ENCODE data around the gene STC2. TPM values are rescaled to one million over a fixed set of nuclear protein-coding genes. Genes with fewer than 3 reads are reported as not detected.

The STC2 gene
- total RNA-seq, 1 experiment from 2014 or later = 224 TPM

DNA sequence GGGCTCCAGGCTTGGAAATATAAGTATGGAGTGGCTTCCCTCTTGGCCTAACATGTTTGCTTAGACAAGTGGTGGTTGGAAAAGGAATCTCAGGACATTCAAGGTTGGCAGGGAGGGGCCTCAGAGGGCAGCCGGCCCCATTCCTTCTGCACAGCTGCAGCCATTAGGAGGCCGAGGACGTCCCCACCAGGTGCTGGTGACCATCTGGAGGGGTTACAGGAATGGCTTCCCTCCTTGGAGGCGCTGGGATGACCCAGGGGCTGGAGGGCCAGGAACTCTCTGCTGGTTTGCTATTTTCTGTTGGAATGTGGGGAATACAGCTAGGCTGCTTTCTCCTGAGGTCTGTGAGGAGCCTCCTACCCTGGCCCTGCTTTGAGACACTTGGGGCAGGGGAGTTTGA lies 18.5 kb downstream of the STC2 start:
- intact Hi-C loops (cut with micrococcal nuclease; ENCODE audit: unreplicated experiment) = no loop called here
- Histone ChIP-seq H3K4me3 (ENCODE audit: low read depth, low read length) (no peak overlapping the region), H3K9me3 (peaks cover 12% of the 10 kb centered on the region; the same call in 1 of the 2 replicates), H3K4me1 (peaks cover 2% of the 10 kb centered on the region; the same call in 1 of the 2 replicates), H3K36me3 (ENCODE audit: control insufficient read depth, insufficient read depth, low read length) (no peaks in the 10 kb centered on the region), H3K27me3 (replicated peaks; ENCODE audit: control insufficient read depth, insufficient read depth, low read length) (no peaks in the 10 kb centered on the region)
- no TSS peak for BruUV-seq (replicated peaks)
- Mint-ChIP-seq H3K27me3 (ENCODE audit: insufficient read depth, unreplicated experiment) (no peaks in the 10 kb centered on the region), H3K36me3 (ENCODE audit: insufficient read depth, unreplicated experiment) (peaks cover 28% of the 10 kb centered on the region), H3K9me3 (ENCODE audit: unreplicated experiment) (peaks cover 10% of the 10 kb centered on the region), H3K4me3 (ENCODE audit: unreplicated experiment) (no peak overlapping the region), H3K27ac (ENCODE audit: unreplicated experiment) (no peak overlapping the region), H3K4me1 (ENCODE audit: low read depth, unreplicated experiment) (no peaks in the 10 kb centered on the region)
- CTCF ChIA-PET = no interaction called here
- TF ChIP-seq, protein P1, sequence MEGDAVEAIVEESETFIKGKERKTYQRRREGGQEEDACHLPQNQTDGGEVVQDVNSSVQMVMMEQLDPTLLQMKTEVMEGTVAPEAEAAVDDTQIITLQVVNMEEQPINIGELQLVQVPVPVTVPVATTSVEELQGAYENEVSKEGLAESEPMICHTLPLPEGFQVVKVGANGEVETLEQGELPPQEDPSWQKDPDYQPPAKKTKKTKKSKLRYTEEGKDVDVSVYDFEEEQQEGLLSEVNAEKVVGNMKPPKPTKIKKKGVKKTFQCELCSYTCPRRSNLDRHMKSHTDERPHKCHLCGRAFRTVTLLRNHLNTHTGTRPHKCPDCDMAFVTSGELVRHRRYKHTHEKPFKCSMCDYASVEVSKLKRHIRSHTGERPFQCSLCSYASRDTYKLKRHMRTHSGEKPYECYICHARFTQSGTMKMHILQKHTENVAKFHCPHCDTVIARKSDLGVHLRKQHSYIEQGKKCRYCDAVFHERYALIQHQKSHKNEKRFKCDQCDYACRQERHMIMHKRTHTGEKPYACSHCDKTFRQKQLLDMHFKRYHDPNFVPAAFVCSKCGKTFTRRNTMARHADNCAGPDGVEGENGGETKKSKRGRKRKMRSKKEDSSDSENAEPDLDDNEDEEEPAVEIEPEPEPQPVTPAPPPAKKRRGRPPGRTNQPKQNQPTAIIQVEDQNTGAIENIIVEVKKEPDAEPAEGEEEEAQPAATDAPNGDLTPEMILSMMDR (IDR thresholded peaks at IDR 0.05; ENCODE audit: insufficient read depth in 1 of 2, low read depth in 1 of 2, low read length in 1 of 2, severe bottlenecking in 1 of 2, unreplicated experiment in 1 of 2) = no peak
- no peak for DNase-seq
- POLR2A ChIA-PET = interaction anchor here (0.7 kb wide), 1 partner anchor 18 kb away, joined by 3 read pairs; the partner anchor contains the start of gene STC2

DNA sequence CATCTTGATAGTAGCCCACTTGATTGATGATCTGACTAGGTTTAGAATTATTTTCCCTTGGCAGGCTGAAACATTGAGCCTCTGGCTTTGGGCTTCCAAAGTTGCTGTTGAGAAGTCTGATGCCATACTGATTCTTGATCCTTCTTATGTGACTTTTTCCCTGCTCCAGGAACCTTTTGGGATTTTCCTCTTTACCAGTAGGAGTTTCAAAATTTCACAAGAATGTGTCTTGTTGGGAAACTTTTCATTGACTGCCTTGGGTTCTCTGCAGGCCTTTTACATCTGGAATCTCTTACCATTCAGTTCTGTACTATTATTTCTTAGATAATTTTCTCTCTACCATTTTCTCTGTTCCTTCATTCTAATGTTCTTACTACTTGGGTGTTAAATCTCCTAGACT lies 20.0 kb downstream of the STC2 start:
- ChIA-PET CTCF (no interaction called here), POLR2A (no interaction called here)
- no peak for DNase-seq
- Histone ChIP-seq H3K36me3 (ENCODE audit: control insufficient read depth, insufficient read depth, low read length) (no peaks in the 10 kb centered on the region), H3K9me3 (peaks cover 12% of the 10 kb centered on the region; the same call in 1 of the 2 replicates), H3K4me3 (ENCODE audit: low read depth, low read length) (no peak overlapping the region), H3K27me3 (replicated peaks; ENCODE audit: control insufficient read depth, insufficient read depth, low read length) (no peaks in the 10 kb centered on the region), H3K4me1 (peaks cover 16% of the 10 kb centered on the region)
- H3K27ac Mint-ChIP-seq (ENCODE audit: unreplicated experiment) = no peak overlapping the region
- TF ChIP-seq, protein P1 (IDR thresholded peaks at IDR 0.05; ENCODE audit: insufficient read depth in 1 of 2, low read depth in 1 of 2, low read length in 1 of 2, severe bottlenecking in 1 of 2, unreplicated experiment in 1 of 2) = no peak
- H3K9me3 Mint-ChIP-seq (ENCODE audit: unreplicated experiment) = peaks cover 10% of the 10 kb centered on the region
- no peaks in the 10 kb centered on the region for H3K27me3 Mint-ChIP-seq (ENCODE audit: insufficient read depth, unreplicated experiment)
- peaks cover 13% of the 10 kb centered on the region for H3K36me3 Mint-ChIP-seq (ENCODE audit: insufficient read depth, unreplicated experiment)
- peaks cover 11% of the 10 kb centered on the region for H3K4me1 Mint-ChIP-seq (ENCODE audit: low read depth, unreplicated experiment)
- intact Hi-C loops (cut with micrococcal nuclease; ENCODE audit: unreplicated experiment) = no loop called here
- no TSS peak for BruUV-seq (replicated peaks)
- no peak overlapping the region for H3K4me3 Mint-ChIP-seq (ENCODE audit: unreplicated experiment)

DNA sequence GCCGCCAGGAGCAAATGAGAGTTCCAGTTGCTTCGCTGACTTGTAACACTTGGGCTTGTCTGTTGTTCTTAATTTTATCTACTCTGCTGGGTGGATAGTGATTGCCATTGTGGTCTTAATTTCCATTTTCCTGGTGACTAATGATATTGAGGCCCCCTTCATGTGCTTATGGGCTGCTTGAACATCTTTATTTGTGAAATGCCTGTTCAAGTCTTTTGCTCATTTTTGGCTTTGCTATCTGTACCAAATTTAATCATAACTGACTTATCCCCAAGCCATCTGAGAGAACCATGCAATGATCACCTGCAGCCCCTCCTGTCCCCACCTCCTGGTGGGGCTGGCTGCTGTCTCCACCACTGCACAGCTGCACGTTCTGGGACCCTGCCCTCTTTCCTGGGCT lies 20.5 kb downstream of the STC2 start:
- intact Hi-C loops (cut with micrococcal nuclease; ENCODE audit: unreplicated experiment) = no loop called here
- Mint-ChIP-seq H3K36me3 (ENCODE audit: insufficient read depth, unreplicated experiment) (peaks cover 8% of the 10 kb centered on the region), H3K27ac (ENCODE audit: unreplicated experiment) (no peak overlapping the region), H3K9me3 (ENCODE audit: unreplicated experiment) (peaks cover 10% of the 10 kb centered on the region), H3K27me3 (ENCODE audit: insufficient read depth, unreplicated experiment) (no peaks in the 10 kb centered on the region), H3K4me3 (ENCODE audit: unreplicated experiment) (no peak overlapping the region), H3K4me1 (ENCODE audit: low read depth, unreplicated experiment) (peaks cover 16% of the 10 kb centered on the region)
- no peak overlapping the region for H3K4me3 ChIP-seq (ENCODE audit: low read depth, low read length)
- H3K4me1 ChIP-seq = peaks cover 17% of the 10 kb centered on the region
- ChIA-PET CTCF (no interaction called here), POLR2A (no interaction called here)
- TF ChIP-seq, protein P1 (IDR thresholded peaks at IDR 0.05; ENCODE audit: insufficient read depth in 1 of 2, low read depth in 1 of 2, low read length in 1 of 2, severe bottlenecking in 1 of 2, unreplicated experiment in 1 of 2) = no peak
- no peak for DNase-seq
- no peaks in the 10 kb centered on the region for H3K36me3 ChIP-seq (ENCODE audit: control insufficient read depth, insufficient read depth, low read length)
- no peaks in the 10 kb centered on the region for H3K27me3 ChIP-seq (replicated peaks; ENCODE audit: control insufficient read depth, insufficient read depth, low read length)
- no TSS peak for BruUV-seq (replicated peaks)
- H3K9me3 ChIP-seq = peaks cover 12% of the 10 kb centered on the region; the same call in 1 of the 2 replicates

Data from Caco-2 (cell line).